ENCODE measurements around the gene SOX21.

The SOX21 gene

DNA sequence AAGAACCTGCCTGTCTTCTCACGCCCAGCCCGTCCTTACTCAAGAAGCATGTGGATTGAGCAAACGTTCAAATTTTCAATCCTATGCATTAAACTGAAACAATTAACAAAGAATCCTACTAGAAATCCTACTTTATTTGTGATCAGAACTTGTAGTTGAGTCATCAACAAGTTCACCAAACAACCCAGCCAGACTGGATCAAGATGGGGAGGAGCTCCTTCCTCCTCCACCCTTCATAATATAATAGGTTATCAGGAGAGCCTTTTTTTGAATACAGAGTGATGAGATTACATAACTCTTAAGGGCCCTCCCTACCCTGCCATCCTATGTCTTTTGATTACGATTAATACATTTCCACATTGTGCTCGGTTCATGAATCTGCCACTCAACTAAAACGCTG is 32.7 kb downstream of the SOX21 start:
- no peak for DNase-seq (ENCODE audit: low read depth, low spot score)

- DNase-seq (ENCODE audit: low read depth, low spot score) = no peak
Measured at GRCh38 chr13:94678845-94679244, 33.5 kb downstream of the SOX21 start.

DNA sequence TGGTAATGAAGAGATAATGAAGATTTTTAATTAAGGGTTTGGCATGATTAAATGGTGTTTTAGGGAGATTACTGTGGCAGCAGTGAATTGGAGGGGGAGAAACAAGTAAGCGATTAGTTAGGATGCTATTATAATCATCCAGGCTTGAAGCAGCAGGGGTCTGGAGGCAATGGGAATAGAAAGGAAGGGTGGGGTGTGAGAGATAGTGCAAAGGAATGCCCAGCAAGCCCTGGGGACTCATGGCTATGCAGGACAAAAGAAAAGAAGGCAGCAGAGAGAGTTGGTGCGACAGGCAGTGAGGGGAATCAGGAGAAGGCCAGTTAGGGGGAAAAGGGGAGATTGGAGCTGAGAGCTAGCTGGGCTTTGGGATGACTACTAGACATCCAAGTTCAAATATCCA is 34.5 kb downstream of the SOX21 start:
- DNase-seq (ENCODE audit: low read depth, low spot score) = no peak

- no peak for DNase-seq (ENCODE audit: low read depth, low spot score)
Measured at GRCh38 chr13:94674609-94675348, 37.6 kb downstream of the SOX21 start.

GRCh38 chr13:94673851-94674250 is 38.5 kb downstream of the SOX21 start:
- no peak for DNase-seq (ENCODE audit: low read depth, low spot score)

- no peak for DNase-seq (ENCODE audit: low read depth, low spot score)
Measured at GRCh38 chr13:94672400-94672799, 39.9 kb downstream of the SOX21 start.

DNA sequence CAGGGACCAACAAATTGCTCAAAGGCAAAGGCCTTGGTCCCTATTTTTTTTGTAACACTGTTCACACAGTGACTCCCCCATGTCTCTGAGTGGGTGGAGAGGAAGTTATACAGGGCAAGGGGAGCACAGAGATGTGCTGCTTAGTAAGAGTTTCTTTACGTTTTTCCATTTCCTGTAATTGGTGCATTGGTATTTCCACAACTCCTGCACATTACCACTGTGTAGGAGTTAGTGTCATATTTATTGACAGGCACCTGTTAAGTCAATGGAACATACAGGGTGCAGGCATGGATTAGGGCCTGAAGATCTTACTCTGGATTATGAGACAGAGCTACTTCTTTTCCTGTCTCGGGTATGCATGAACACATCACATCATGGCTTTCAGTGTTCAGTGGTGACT is 45.2 kb downstream of the SOX21 start:
- DNase-seq (ENCODE audit: low read depth, low spot score) = no peak

GRCh38 chr13:94666065-94666464 is 46.3 kb downstream of the SOX21 start:
- DNase-seq (ENCODE audit: low read depth, low spot score) = no peak

- DNase-seq (ENCODE audit: low read depth, low spot score) = no peak
Measured at GRCh38 chr13:94664889-94665288, 47.5 kb downstream of the SOX21 start.

- DNase-seq (ENCODE audit: low read depth, low spot score) = no peak
Measured at GRCh38 chr13:94662274-94662945, 49.9 kb downstream of the SOX21 start.

- no peak for DNase-seq (ENCODE audit: low read depth, low spot score)
Measured at GRCh38 chr13:94661406-94661805, 50.9 kb downstream of the SOX21 start.

DNA sequence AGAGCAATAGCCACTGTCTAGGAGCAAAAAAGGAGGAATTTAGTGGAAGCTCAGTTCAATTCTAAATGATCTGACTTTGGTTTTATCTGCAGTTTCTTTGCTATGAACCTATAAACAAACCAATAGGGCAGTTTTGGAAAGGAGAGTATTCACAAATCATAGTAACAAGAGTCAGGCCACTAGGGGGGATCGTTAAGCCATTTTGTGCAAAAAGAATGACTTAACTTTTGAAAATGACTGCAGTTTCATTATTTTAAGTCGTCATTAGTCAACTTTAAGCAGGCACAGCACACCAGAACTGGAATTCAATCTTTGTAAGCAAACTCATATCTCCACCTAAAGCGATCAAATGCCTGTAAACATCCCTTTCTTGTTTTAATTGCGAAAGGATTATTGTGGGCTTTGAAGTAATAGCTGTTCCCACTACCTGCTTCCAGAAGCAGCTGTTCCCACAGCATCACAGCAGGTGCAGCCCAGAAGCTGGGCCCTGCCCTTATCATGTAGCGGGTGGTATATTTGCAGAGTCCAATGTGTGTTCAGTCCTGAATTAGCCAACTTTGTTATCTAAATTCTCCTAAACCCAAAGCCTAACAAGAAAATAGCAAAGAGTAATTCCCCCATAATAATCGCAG is 51.5 kb downstream of the SOX21 start:
- DNase-seq (ENCODE audit: low read depth, low spot score) = no peak
